Measurements from ENCODE around the gene FLVCR2. TPM values are rescaled to one million over a fixed set of nuclear protein-coding genes. Genes with fewer than 3 reads are reported as not detected.

FLVCR2 gene
- polyA plus RNA-seq, 3 donors = 13.2 to 36.6 (median 16.3) TPM

GRCh38 chr14:75565056-75565455 is 13.4 kb upstream of the FLVCR2 start:
- 62% methylated on average over 5 of the region's 5 CpGs for WGBS (ENCODE audit: insufficient coverage)
- no peak overlapping the region for H3K4me3 Mint-ChIP-seq
- H3K27me3 ChIP-seq (ENCODE audit: control insufficient read depth in 2 of 2, insufficient read depth in 2 of 2, low read length in 2 of 2) = no peaks in the 10 kb centered on the region
- no peak overlapping the region for H3K4me3 ChIP-seq (replicated peaks in 1 of 3; ENCODE audit: low read depth in 2 of 3, low read length in 3 of 3)
- intact Hi-C loops (cut with micrococcal nuclease) = no loop called here
- H3K9me3 Mint-ChIP-seq = peaks cover 0 to 1% (median 0%) of the 10 kb centered on the region in 7 donors
- TF ChIP-seq CTCF (IDR thresholded peaks at IDR 0.05) = no peak
- no peak overlapping the region for H3K27ac ChIP-seq (ENCODE audit: low read depth in 1 of 2, low read length in 2 of 2)
- peaks cover 15 to 19% of the 10 kb centered on the region in 2 donors for H3K4me1 ChIP-seq (ENCODE audit: control insufficient read depth in 1 of 2, insufficient read depth in 2 of 2, low read length in 2 of 2)
- no peaks in the 10 kb centered on the region for H3K9me3 ChIP-seq (replicated peaks in 1 of 2; ENCODE audit: control insufficient read depth in 1 of 2, insufficient read depth in 1 of 2, low read length in 2 of 2)
- no peak overlapping the region for H3K4me2 ChIP-seq (replicated peaks; ENCODE audit: extremely low read depth, low read length, poor library complexity, severe bottlenecking)
- DNase-seq = no peak
- peaks cover 3 to 6% (median 5%) of the 10 kb centered on the region in 3 donors for H3K27me3 Mint-ChIP-seq (ENCODE audit: low read depth in 3 of 3)
- H3K36me3 Mint-ChIP-seq = no peaks in the 10 kb centered on the region
- no peak overlapping the region for H2AFZ ChIP-seq (ENCODE audit: insufficient read depth, low read depth, low read length, poor library complexity, severe bottlenecking)
- no peaks in the 10 kb centered on the region for H4K20me1 ChIP-seq (ENCODE audit: insufficient read depth, low read length)
- H3K9ac ChIP-seq (ENCODE audit: insufficient read depth, low read length, poor library complexity, severe bottlenecking) = no peak overlapping the region
- peaks cover 23% of the 10 kb centered on the region for H3K4me1 Mint-ChIP-seq
- H3K36me3 ChIP-seq (replicated peaks in 1 of 2; ENCODE audit: control insufficient read depth in 1 of 2, insufficient read depth in 2 of 2, low read length in 2 of 2) = no peaks in the 10 kb centered on the region
- H3K27ac Mint-ChIP-seq = peak overlapping the region in 4 of 7 donors; percentile 10 to 55 (median 10)
- H3K79me2 ChIP-seq (ENCODE audit: insufficient read depth, low read length) = no peaks in the 10 kb centered on the region

GRCh38 chr14:75566321-75566720 is 12.1 kb upstream of the FLVCR2 start:
- no peaks in the 10 kb centered on the region for H4K20me1 ChIP-seq (ENCODE audit: insufficient read depth, low read length)
- H3K36me3 Mint-ChIP-seq = no peaks in the 10 kb centered on the region
- H3K4me3 Mint-ChIP-seq = no peak overlapping the region
- peak in 2 of 3 donors; percentile 14 to 46 for DNase-seq
- WGBS (ENCODE audit: insufficient coverage) = 72% methylated on average over 4 of the region's 4 CpGs
- H3K9ac ChIP-seq (ENCODE audit: insufficient read depth, low read length, poor library complexity, severe bottlenecking) = no peak overlapping the region
- H3K4me1 ChIP-seq (ENCODE audit: control insufficient read depth in 1 of 2, insufficient read depth in 2 of 2, low read length in 2 of 2) = peaks cover 17 to 19% of the 10 kb centered on the region in 2 donors
- H3K36me3 ChIP-seq (replicated peaks in 1 of 2; ENCODE audit: control insufficient read depth in 1 of 2, insufficient read depth in 2 of 2, low read length in 2 of 2) = no peaks in the 10 kb centered on the region
- no peak for TF ChIP-seq CTCF (IDR thresholded peaks at IDR 0.05)
- no peaks in the 10 kb centered on the region for H3K27me3 ChIP-seq (ENCODE audit: control insufficient read depth in 2 of 2, insufficient read depth in 2 of 2, low read length in 2 of 2)
- peaks cover 0 to 8% (median 6%) of the 10 kb centered on the region in 3 donors for H3K27me3 Mint-ChIP-seq (ENCODE audit: low read depth in 3 of 3)
- H3K4me1 Mint-ChIP-seq = peaks cover 23% of the 10 kb centered on the region
- intact Hi-C loops (cut with micrococcal nuclease) = no loop called here
- H3K9me3 Mint-ChIP-seq = peaks cover 0 to 1% (median 0%) of the 10 kb centered on the region in 7 donors
- H3K27ac Mint-ChIP-seq = peak overlapping the region in 2 of 7 donors; percentile 1 to 34
- no peaks in the 10 kb centered on the region for H3K79me2 ChIP-seq (ENCODE audit: insufficient read depth, low read length)
- no peak overlapping the region for H3K4me2 ChIP-seq (replicated peaks; ENCODE audit: extremely low read depth, low read length, poor library complexity, severe bottlenecking)
- H3K9me3 ChIP-seq (replicated peaks in 1 of 2; ENCODE audit: control insufficient read depth in 1 of 2, insufficient read depth in 1 of 2, low read length in 2 of 2) = no peaks in the 10 kb centered on the region
- H2AFZ ChIP-seq (ENCODE audit: insufficient read depth, low read depth, low read length, poor library complexity, severe bottlenecking) = no peak overlapping the region
- H3K4me3 ChIP-seq (replicated peaks in 1 of 3; ENCODE audit: low read depth in 2 of 3, low read length in 3 of 3) = no peak overlapping the region
- no peak overlapping the region for H3K27ac ChIP-seq (ENCODE audit: low read depth in 1 of 2, low read length in 2 of 2)

Data from CD14-positive monocyte (primary cell).